ENCODE results near the gene OR3A2.
"Not testable (repeated sequence)": the region's sequence is repeated elsewhere in the genome, so short reads cannot be mapped to it uniquely, and the experiment has no call there.

OR3A2 gene

DNA sequence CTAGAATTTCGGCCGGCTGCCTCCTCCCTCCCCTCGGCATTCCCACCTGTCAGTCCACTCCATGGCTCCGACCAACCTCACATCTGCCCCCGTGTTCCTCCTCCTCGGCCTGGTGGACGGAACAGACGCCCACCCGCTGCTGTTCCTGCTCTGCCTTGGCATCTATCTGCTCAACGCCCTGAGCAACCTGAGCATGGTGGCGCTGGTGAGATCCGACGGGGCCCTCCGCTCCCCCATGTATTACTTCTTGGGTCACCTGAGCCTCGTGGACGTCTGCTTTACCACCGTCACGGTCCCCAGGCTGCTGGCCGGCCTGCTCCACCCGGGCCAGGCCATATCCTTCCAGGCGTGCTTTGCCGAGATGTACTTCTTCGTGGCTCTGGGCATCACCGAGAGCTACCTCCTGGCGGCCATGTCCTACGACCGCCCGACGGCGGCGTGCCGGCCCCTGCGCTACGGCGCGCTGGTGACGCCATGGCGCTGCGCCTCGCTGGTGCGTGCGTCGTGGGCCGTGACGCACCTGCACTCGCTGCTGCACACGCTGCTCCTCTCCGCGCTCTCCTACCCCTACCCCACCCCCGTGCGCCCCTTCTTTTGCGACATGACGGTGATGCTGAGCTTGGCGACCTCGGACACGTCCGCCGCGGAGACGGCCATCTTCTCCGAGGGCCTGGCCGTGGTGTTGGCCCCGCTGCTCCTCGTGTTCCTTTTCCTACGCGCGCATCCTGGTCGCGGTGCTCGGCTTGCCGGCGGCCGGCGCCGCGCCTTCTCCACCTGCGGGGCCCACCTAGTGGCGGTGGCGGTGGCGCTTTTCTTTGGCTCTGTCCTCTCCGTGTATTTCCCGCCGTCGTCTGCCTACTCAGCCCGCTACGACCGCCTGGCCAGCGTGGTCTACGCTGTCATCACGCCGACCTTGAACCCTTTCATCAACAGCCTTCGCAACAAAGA, at the start of gene OR3A2:
OR3A2 (minus strand) TSS at position 440 of the 948 bp plus-strand sequence.
- 0 out of 2 replicates have a peak, but pooled peaks cover 1% of the 10 kb centered on the region for H3K4me1 ChIP-seq (ENCODE audit: control insufficient read depth, insufficient read depth, low read length)
- H3K9me3 ChIP-seq (ENCODE audit: control insufficient read depth, insufficient read depth, low read length) = no peaks in the 10 kb centered on the region
- H3K27me3 ChIP-seq (ENCODE audit: control insufficient read depth, insufficient read depth, low read length) = no peaks in the 10 kb centered on the region
- H3K27ac ChIP-seq (ENCODE audit: low read length) = no peak within 1 kb of the TSS
- no peak for DNase-seq (ENCODE audit: low read depth, low spot score)
- H3K4me3 ChIP-seq (ENCODE audit: low read length) = no peak within 1 kb of the TSS
- WGBS (ENCODE audit: insufficient coverage, insufficient read length) = no CpG with 5 or more reads among the region's 92 CpGs
- no peaks in the 10 kb centered on the region; the same call in 1 of the 2 replicates for H3K36me3 ChIP-seq (ENCODE audit: control insufficient read depth, insufficient read depth, low read length)

DNA sequence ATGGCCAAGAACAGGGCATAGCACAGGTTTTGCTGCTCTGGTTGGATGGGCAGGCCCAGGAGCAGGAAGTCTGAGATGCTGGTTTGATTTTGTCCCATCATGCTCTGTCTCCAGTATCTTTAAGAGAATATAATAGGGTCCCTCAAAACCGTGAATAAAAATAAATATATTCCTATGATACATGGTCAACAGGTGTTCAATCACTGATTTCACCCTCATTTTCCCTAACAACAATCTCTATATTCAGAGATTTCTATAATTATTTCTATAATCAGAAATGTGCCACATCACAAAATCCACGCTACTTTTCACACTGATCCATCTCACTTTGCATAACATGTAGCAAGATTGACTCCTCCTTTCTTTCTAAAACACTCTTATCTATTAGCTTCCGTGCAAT, 47.6 kb upstream of the OR3A2 start, which contains the start of gene OR1E2:
OR1E2 (minus strand) TSS at position 101 of the 400 bp plus-strand sequence; CDS start at position 101, 0 bp downstream.
- 100% methylated on average over 1 of the region's 3 CpGs for WGBS (ENCODE audit: insufficient coverage, insufficient read length)
- no peak within 1 kb of the TSS for H3K4me3 ChIP-seq (ENCODE audit: low read length)
- DNase-seq (ENCODE audit: low read depth, low spot score) = no peak
- no peaks in the 10 kb centered on the region for H3K4me1 ChIP-seq (ENCODE audit: control insufficient read depth, insufficient read depth, low read length)
- no peaks in the 10 kb centered on the region for H3K27me3 ChIP-seq (ENCODE audit: control insufficient read depth, insufficient read depth, low read length)
- H3K9me3 ChIP-seq (ENCODE audit: control insufficient read depth, insufficient read depth, low read length) = no peaks in the 10 kb centered on the region
- H3K27ac ChIP-seq (ENCODE audit: low read length) = no peak within 1 kb of the TSS
- H3K36me3 ChIP-seq (ENCODE audit: control insufficient read depth, insufficient read depth, low read length) = no peaks in the 10 kb centered on the region

DNA sequence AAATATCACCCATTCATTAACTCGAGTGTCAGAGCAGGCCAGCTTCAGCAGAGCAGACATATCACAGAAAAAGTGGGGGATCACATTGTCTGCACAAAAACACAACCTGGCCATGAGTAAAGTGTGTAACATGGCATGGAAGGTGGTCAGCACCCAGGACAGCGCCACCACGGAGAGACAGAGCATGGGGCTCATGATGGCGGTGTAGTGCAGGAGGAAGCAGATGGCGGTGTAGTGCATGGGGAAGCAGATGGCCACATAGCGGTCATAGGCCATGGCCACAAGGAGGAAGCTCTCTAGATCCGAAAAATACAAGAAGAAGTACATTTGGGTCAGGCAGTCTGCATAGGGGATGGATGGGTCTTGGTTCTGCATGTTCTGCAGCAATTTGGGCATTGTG, 47.1 kb upstream of the OR3A2 start:
- no CpG with 5 or more reads among the region's 7 CpGs for WGBS (ENCODE audit: insufficient coverage, insufficient read length)

DNA sequence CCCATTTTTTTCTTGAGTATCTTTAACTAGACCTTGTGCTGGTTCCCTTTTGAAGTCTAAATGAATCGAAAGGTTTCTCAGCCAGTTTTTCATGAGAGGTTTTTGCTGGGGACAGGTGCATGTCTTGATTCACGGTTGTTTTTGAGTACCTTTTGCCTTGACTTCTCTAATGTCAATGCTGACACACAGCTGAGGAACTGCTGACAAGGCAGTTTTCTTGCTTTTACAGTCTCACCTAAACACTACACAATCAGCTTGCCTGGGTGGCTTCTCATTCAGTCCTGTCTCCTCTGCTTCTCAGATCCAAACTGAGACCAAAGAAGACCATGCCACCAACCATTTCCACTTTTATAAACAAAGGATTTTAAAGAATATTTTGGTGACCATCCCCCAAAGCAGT, 32.1 kb upstream of the OR3A2 start:
- Histone ChIP-seq H3K4me1 (ENCODE audit: control insufficient read depth, insufficient read depth, low read length) (no peaks in the 10 kb centered on the region), H3K36me3 (ENCODE audit: control insufficient read depth, insufficient read depth, low read length) (no peaks in the 10 kb centered on the region), H3K27ac (ENCODE audit: low read length) (no peak overlapping the region), H3K9me3 (ENCODE audit: control insufficient read depth, insufficient read depth, low read length) (no peaks in the 10 kb centered on the region), H3K4me3 (ENCODE audit: low read length) (no peak overlapping the region), H3K27me3 (ENCODE audit: control insufficient read depth, insufficient read depth, low read length) (no peaks in the 10 kb centered on the region)
- no CpG with 5 or more reads among the region's 2 CpGs for WGBS (ENCODE audit: insufficient coverage, insufficient read length)
- no peak for DNase-seq (ENCODE audit: low read depth, low spot score)

More for the DNA sequence above, 47.1 kb upstream of the OR3A2 start:
- H3K27me3 ChIP-seq (ENCODE audit: control insufficient read depth, insufficient read depth, low read length); H3K36me3 ChIP-seq (ENCODE audit: control insufficient read depth, insufficient read depth, low read length); H3K4me3 ChIP-seq (ENCODE audit: low read length); H3K27ac ChIP-seq (ENCODE audit: low read length); H3K4me1 ChIP-seq (ENCODE audit: control insufficient read depth, insufficient read depth, low read length); H3K9me3 ChIP-seq (ENCODE audit: control insufficient read depth, insufficient read depth, low read length): not testable (repeated sequence)
- peak; percentile 9 for DNase-seq (ENCODE audit: low read depth, low spot score)

DNA sequence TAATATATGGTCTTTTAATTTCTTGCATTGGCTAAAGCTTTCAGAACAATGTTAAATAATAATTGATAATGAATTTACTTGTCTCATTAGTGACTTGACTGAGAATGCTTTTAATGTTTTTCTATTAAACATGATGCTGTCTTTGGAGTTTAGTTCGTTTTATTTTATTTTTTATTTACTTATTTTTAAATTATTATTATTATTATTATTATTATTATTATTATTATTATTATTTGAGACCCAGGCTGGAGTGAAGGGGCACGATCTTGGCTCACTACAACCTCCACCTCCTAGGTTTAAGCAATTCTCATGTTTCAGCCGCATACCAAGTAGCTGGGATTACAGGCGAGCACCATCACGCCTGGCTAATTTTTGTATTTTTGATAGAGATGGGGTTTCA, 29.5 kb upstream of the OR3A2 start:
- H3K27ac ChIP-seq (ENCODE audit: low read length) = no peak overlapping the region
- H3K4me1 ChIP-seq (ENCODE audit: control insufficient read depth, insufficient read depth, low read length) = no peaks in the 10 kb centered on the region
- WGBS (ENCODE audit: insufficient coverage, insufficient read length) = no CpG with 5 or more reads among the region's 5 CpGs
- no peaks in the 10 kb centered on the region for H3K9me3 ChIP-seq (ENCODE audit: control insufficient read depth, insufficient read depth, low read length)
- no peaks in the 10 kb centered on the region for H3K36me3 ChIP-seq (ENCODE audit: control insufficient read depth, insufficient read depth, low read length)
- H3K4me3 ChIP-seq (ENCODE audit: low read length) = no peak overlapping the region
- no peak for DNase-seq (ENCODE audit: low read depth, low spot score)
- no peaks in the 10 kb centered on the region for H3K27me3 ChIP-seq (ENCODE audit: control insufficient read depth, insufficient read depth, low read length)

- not testable (repeated sequence) for H3K36me3 ChIP-seq (ENCODE audit: control insufficient read depth, insufficient read depth, low read length); DNase-seq (ENCODE audit: low read depth, low spot score); H3K4me1 ChIP-seq (ENCODE audit: control insufficient read depth, insufficient read depth, low read length); H3K27ac ChIP-seq (ENCODE audit: low read length); H3K4me3 ChIP-seq (ENCODE audit: low read length); H3K9me3 ChIP-seq (ENCODE audit: control insufficient read depth, insufficient read depth, low read length); H3K27me3 ChIP-seq (ENCODE audit: control insufficient read depth, insufficient read depth, low read length)
- no CpG with 5 or more reads among the region's 16 CpGs for WGBS (ENCODE audit: insufficient coverage, insufficient read length)
Measured at GRCh38 chr17:3412216-3412615, 26.1 kb upstream of the OR3A2 start.

GRCh38 chr17:3411070-3411469, 25.0 kb upstream of the OR3A2 start, which contains the start of gene OR3A3:
Gene OR3A3, plus strand, starts transcription at chr17:3411370.
- Histone ChIP-seq H3K27me3 (ENCODE audit: control insufficient read depth, insufficient read depth, low read length) (no peaks in the 10 kb centered on the region), H3K9me3 (ENCODE audit: control insufficient read depth, insufficient read depth, low read length) (no peaks in the 10 kb centered on the region; the same call in 1 of the 2 replicates), H3K4me3 (ENCODE audit: low read length) (no peak within 1 kb of the TSS), H3K36me3 (ENCODE audit: control insufficient read depth, insufficient read depth, low read length) (no peaks in the 10 kb centered on the region), H3K27ac (ENCODE audit: low read length) (no peak within 1 kb of the TSS), H3K4me1 (ENCODE audit: control insufficient read depth, insufficient read depth, low read length) (no peaks in the 10 kb centered on the region)
- DNase-seq (ENCODE audit: low read depth, low spot score) = no peak
- WGBS (ENCODE audit: insufficient coverage, insufficient read length) = no CpG with 5 or more reads among the region's 3 CpGs

- H3K36me3 ChIP-seq (ENCODE audit: control insufficient read depth, insufficient read depth, low read length); H3K27ac ChIP-seq (ENCODE audit: low read length); H3K9me3 ChIP-seq (ENCODE audit: control insufficient read depth, insufficient read depth, low read length); DNase-seq (ENCODE audit: low read depth, low spot score); H3K4me3 ChIP-seq (ENCODE audit: low read length); H3K27me3 ChIP-seq (ENCODE audit: control insufficient read depth, insufficient read depth, low read length); H3K4me1 ChIP-seq (ENCODE audit: control insufficient read depth, insufficient read depth, low read length): not testable (repeated sequence)
- WGBS (ENCODE audit: insufficient coverage, insufficient read length) = no CpG with 5 or more reads among the region's 1 CpG
Measured at GRCh38 chr17:3403856-3404255, 17.7 kb upstream of the OR3A2 start.

- no peaks in the 10 kb centered on the region for H3K36me3 ChIP-seq (ENCODE audit: control insufficient read depth, insufficient read depth, low read length)
- WGBS (ENCODE audit: insufficient coverage, insufficient read length) = 100% methylated on average over 1 of the region's 2 CpGs
Measured at GRCh38 chr17:3401786-3402185, 15.7 kb upstream of the OR3A2 start.

GRCh38 chr17:3400055-3400454, 13.9 kb upstream of the OR3A2 start:
- Histone ChIP-seq H3K36me3 (ENCODE audit: control insufficient read depth, insufficient read depth, low read length) (no peaks in the 10 kb centered on the region), H3K27me3 (ENCODE audit: control insufficient read depth, insufficient read depth, low read length) (no peaks in the 10 kb centered on the region), H3K27ac (ENCODE audit: low read length) (no peak overlapping the region), H3K4me1 (ENCODE audit: control insufficient read depth, insufficient read depth, low read length) (no peaks in the 10 kb centered on the region), H3K4me3 (ENCODE audit: low read length) (no peak overlapping the region), H3K9me3 (ENCODE audit: control insufficient read depth, insufficient read depth, low read length) (no peaks in the 10 kb centered on the region)
- no peak for DNase-seq (ENCODE audit: low read depth, low spot score)
- no CpG with 5 or more reads among the region's 6 CpGs for WGBS (ENCODE audit: insufficient coverage, insufficient read length)

More at GRCh38 chr17:3401786-3402185, 15.7 kb upstream of the OR3A2 start:
- Histone ChIP-seq H3K27me3 (ENCODE audit: control insufficient read depth, insufficient read depth, low read length) (no peaks in the 10 kb centered on the region), H3K9me3 (ENCODE audit: control insufficient read depth, insufficient read depth, low read length) (no peaks in the 10 kb centered on the region), H3K4me3 (ENCODE audit: low read length) (no peak overlapping the region), H3K4me1 (ENCODE audit: control insufficient read depth, insufficient read depth, low read length) (no peaks in the 10 kb centered on the region), H3K27ac (ENCODE audit: low read length) (no peak overlapping the region)
- no peak for DNase-seq (ENCODE audit: low read depth, low spot score)
